Mononuclear cell (primary cell): Measurements from ENCODE around the gene TENM4. TPM values are rescaled to one million over a fixed set of nuclear protein-coding genes. Genes with fewer than 3 reads are reported as not detected.

Experiments used
- H3K27me3 ChIP-seq: 2 replicates; pipeline ENCODE4 v1.6.0; 2011; ENCODE audit warnings: low read length, control low read depth; ENCODE audit not compliant: insufficient read depth
- H3K4me1 ChIP-seq: 2 replicates; pipeline ENCODE4 v1.5.1; 2011; ENCODE audit warnings: mild to moderate bottlenecking, low read length, control low read depth; ENCODE audit not compliant: insufficient read depth
- H3K4me3 ChIP-seq: 2 replicates; pipeline ENCODE4 v1.5.1; 2011; ENCODE audit warnings: mild to moderate bottlenecking, low read length, moderate library complexity
- H3K9me3 ChIP-seq: 2 replicates; pipeline ENCODE4 v1.5.1; 2011; ENCODE audit warnings: low read depth, mild to moderate bottlenecking, control low read depth, low read length
- total RNA-seq: library from RNA; depleted of rRNA; stranded (reverse); fragments of >200 nt; gene quantifications from one replicate; pipeline ENCODE4 v1.2.3, GENCODE V29; 2012

The TENM4 gene
- total RNA-seq, 1 donor, result 0.63 TPM

DNA sequence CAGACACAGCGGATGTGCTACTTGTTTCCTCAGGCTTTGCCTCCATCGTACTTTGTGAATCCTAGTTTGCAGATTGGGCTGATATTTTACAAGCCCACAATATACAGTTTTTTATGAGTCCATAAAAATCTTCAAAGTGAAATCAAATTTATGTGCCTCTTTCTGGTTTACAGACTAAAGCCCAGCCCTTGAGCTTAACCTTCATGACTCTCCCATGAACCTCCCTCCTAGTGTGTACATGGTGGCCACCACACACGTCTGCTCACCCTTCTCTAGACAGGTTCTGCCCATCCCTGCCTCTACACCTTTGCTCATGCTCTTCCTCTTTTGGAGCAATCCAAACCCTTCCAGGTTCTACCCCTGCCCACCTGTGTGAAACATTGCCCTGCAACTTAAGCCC is 129.4 kb downstream of the TENM4 start:
- Histone ChIP-seq H3K27me3 (no peaks in the 10 kb centered on the region), H3K4me3 (no peak overlapping the region), H3K9me3 (no peaks in the 10 kb centered on the region), H3K4me1 (no peaks in the 10 kb centered on the region)

DNA sequence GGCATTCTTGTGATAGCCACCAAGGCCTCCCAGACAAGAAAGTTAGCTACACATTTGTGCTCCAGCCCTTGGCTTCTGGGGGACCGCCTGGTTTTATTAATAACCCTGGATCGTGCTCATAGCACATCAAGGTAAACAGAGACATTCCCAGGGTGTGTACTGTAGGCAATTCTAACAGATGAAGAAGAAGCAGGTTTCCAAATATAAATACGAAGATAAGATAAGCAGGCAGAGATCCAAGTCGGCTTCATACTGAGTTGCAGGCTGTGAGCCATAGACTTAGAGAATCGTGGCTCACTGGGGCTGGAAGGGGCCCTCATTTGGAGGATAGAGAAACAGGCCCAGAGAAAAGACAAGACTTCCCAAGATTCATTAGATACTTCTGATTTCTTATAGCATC is 131.4 kb downstream of the TENM4 start:
- H3K9me3 ChIP-seq, result no peaks in the 10 kb centered on the region
- no peaks in the 10 kb centered on the region for H3K27me3 ChIP-seq
- H3K4me1 ChIP-seq, result no peaks in the 10 kb centered on the region
- H3K4me3 ChIP-seq, result no peak overlapping the region

DNA sequence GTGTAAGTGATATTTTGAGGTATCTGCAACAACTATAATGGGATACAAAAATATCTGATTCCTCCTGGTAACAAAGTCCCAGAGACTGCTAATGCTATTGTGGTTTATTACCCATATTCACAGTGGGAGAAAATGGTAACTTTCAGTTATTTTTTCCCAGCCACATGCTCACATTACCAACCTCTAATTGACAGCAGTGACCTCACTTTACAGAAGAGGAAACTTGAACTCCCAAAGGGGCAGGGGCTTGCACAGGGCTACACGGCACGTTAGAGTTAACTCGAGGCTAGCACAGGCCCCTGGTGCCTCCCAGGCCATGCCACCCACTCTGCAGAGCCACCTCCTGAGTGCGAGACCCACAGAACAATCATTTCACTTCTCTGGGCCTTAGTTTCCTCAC is 132.4 kb downstream of the TENM4 start:
- Histone ChIP-seq H3K27me3 (no peaks in the 10 kb centered on the region), H3K9me3 (no peaks in the 10 kb centered on the region), H3K4me3 (no peak overlapping the region), H3K4me1 (no peaks in the 10 kb centered on the region)

DNA sequence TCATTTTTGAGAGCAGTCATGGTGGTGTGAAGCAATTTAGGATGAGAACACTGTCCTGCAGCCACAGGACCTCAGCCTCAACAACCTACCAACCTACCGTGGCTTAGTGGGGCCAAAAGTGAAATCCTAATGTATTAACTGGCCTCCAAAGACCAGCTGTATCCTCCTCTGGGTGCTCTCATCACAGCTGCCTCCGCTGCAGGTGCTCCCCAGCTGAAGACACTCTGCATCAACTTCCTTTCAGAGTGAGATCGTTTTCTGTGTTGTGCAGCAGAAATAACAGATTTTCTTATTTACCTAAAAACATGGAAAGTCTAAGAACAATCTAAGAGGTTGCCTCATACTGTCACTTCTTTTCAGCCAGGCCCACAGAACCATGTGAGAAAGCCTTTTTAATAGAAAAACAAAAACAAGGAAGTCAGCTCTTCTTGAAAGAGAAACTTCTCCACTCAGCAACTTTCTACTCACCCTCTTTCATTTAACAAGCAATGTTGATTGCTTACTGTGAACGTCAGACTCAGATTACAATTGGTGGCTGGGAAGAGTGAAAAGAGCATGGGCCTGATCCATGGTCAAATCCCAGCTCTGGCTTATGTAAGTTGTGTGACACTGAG is 136.1 kb downstream of the TENM4 start:
- Histone ChIP-seq H3K4me3 (no peak overlapping the region), H3K27me3 (no peaks in the 10 kb centered on the region), H3K9me3 (no peaks in the 10 kb centered on the region), H3K4me1 (no peaks in the 10 kb centered on the region)

DNA sequence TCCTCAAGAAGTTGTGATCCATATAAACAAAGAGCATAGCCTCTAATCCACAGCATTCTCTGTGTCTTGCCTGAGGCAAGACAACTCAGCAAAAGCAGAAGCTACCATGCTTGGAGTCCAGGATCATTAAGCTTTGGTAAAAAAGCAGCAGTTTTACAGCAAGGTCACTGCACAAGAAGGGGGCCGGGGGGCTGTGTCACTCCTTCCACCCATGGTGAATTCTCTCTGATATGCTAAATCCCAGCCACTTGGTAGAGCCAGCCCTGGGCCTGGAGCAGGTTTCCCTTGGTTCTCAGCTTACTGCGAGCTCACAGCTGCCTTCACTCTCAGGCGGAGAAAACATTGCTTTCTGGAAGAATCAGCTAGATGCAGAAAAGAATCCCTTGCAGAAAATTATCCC is 144.7 kb downstream of the TENM4 start:
- Histone ChIP-seq H3K4me3 (no peak overlapping the region), H3K4me1 (no peaks in the 10 kb centered on the region), H3K27me3 (no peaks in the 10 kb centered on the region), H3K9me3 (no peaks in the 10 kb centered on the region)

DNA sequence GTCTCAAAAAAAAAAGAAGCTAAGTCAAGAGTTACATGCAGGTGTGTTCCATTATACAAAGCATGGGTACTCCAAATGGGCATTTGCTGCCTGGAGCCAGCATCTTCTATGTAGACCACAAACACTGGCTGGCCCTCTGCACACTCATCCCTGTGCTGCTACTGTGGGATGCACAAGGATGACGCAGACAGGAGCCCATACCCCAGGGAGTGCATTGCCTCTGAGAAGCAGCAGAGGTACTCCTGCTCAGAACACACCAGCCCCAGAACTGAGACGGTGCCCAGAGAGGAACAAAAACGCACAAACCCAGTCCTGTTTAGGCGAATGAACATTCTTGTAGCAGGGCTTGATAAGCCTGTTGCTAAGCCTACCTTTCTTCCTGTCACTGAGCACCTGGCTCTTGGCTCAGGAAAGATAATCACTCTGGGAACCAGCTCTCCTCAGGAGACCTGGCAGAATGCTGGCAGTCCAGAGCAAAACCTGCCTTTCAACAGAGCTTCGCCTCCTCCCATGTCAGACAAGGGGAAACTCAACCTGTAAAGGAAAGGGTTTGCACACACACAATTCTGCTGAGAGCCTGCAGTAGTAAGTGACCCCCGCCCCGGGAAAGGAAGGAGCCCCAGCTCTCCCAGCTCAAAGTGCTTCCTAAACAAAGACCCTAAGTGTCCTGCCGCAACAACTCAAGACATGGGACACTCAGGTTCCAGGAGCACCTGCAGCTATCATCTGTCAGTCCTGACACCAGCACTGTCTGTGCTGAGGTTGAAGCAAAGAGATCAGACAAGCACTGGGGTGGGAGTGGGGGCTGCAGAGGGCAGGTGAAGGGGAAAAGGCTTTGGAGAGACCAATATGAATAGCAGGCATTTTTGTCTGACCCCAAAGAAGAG is 145.7 kb downstream of the TENM4 start:
- Histone ChIP-seq H3K9me3 (no peaks in the 10 kb centered on the region), H3K27me3 (no peaks in the 10 kb centered on the region), H3K4me1 (no peaks in the 10 kb centered on the region), H3K4me3 (no peak overlapping the region)

DNA sequence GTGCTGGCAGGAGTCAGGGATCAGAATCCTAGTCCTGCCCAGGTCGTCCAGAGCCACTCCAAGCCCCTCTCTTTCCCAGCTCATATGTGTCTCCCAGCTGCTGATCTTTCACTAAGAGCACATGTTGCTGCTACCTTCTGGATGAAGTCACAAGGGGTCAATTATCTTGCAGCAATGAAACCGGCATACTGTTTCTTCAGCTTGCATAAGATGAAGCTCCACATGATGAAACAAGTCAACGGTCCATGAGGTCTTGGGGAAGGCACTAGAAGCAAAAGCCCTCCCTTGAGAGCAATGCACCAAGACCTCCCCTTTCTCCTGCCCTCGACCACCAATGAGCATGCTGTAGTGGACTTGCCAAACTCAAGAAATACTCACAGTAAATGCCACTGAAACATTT is 148.9 kb downstream of the TENM4 start:
- no peaks in the 10 kb centered on the region for H3K4me1 ChIP-seq
- no peak overlapping the region for H3K4me3 ChIP-seq
- H3K9me3 ChIP-seq, result no peaks in the 10 kb centered on the region
- H3K27me3 ChIP-seq, result no peaks in the 10 kb centered on the region

DNA sequence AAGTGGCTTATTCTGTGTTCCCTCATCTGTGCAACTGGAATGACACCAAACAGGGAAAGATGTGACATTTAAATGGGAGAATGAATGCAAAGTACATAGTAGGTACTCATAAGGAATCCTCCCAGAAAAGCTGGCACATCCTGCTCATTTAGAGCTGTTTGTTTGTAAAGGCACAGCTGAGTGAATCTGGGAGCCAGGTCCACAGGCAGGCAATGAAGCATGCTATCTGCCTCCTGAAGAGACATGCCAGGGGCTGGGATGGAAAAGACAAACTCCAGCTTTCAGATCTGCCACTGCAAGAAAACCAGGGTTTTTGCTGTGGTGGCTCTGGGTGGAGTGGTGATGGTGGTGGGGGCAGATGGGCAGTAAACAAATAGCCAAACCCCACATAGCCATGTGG is 150.1 kb downstream of the TENM4 start:
- Histone ChIP-seq H3K27me3 (no peaks in the 10 kb centered on the region), H3K9me3 (no peaks in the 10 kb centered on the region), H3K4me3 (no peak overlapping the region), H3K4me1 (no peaks in the 10 kb centered on the region)

DNA sequence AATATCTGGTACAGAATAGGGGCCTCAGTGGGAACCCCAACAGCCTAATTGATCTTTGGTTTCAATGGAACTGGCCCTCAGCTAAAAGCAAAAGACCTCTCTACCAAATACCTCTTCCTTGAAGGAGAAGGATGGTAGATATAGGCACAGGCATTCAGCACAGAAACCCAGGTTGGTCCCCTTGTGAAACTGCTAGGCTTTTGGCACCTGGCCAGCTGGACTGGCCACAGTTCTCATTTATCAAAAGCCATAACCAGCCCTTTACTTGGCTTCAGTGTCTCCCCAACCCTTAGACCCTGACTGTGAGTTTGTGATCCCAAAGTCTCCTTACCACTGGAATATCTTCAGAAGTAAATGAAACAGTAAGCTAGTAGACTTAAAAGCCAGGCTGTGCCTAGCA is 152.9 kb downstream of the TENM4 start:
- Histone ChIP-seq H3K27me3 (no peaks in the 10 kb centered on the region), H3K9me3 (no peaks in the 10 kb centered on the region), H3K4me1 (no peaks in the 10 kb centered on the region), H3K4me3 (no peak overlapping the region)

DNA sequence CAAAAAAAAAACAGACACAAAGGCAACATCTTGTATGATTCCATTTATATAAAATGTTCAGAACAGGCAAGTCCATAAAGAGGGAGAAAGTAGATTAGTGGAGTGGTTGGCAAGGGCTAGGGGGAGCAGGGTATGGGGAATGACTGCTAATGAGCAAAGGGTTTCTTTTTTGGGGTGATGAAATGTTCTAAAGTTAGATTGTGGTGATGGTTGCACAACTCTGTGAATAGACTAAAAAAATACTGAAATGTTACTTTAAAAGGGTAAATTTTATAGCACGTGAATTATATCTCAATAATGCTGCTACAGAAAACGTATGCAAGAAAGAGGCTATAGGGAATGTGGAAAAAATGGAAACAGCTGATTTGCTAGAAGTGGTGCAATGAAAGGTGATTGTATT is 155.1 kb downstream of the TENM4 start:
- Histone ChIP-seq H3K27me3 (no peaks in the 10 kb centered on the region), H3K4me3 (no peak overlapping the region), H3K4me1 (no peaks in the 10 kb centered on the region), H3K9me3 (no peaks in the 10 kb centered on the region)

DNA sequence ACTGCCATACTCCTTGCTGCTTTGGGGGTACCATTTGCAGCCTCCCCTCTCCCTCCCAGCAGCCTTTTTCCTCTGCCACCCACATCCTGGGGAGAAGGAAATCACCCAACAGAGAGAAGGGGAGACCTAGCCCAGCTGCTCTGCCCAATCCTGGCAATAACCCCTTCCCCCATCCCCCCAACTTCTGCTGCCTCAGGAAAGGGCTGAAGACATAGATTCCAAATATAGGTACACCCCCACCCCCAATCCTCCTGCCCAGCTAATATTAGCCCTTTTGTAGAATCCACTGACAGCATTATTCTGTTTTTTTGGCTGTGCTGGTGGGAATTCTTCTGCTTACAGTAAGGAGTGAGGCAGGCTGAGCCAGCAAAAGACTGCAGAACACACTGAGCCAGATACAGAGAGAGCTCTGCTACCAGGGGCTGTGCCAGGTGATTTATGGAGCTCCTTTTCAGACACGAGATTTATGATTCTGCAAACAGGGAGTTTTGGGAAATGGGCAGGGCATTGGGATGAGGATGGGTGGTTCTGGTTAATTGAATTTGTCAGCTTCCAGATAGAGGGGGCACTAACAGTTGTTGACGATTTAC is 164.0 kb downstream of the TENM4 start:
- H3K9me3 ChIP-seq, result no peaks in the 10 kb centered on the region
- H3K27me3 ChIP-seq, result no peaks in the 10 kb centered on the region
- H3K4me1 ChIP-seq, result no peaks in the 10 kb centered on the region
- no peak overlapping the region for H3K4me3 ChIP-seq

DNA sequence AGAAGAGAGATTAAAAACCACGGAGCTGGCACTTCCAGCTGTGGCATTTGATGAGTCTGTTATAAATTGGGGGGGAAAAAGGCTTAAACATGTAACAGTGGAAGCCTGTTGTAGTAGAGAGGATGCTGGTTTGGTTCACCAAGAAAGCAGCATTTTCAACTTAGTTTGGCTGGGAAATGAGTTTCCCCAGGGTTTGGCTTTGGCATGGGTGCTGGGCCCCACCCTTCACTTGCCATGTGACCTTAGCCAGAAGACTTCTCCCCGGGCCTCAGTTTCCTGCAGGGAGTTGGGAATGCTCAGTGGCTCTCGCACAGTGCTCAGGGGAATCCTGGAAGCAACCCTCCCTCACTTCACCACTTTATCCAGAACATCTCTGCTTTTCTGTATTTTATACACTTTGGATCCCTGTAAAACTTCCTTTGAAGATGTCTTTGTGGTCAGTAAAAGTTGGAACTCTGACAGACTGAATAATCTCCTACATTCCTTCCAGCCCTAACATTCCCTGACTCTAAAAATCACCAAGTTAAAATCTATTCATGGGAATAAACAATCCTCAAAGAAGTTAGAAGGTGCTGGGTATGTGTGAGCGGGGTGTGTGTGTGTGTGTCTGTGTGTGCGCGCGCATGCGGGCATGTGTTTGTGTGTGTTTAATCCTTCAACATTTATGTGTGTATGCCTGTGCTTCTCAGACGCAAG is 166.0 kb downstream of the TENM4 start:
- H3K4me3 ChIP-seq, result no peak overlapping the region
- H3K9me3 ChIP-seq, result no peaks in the 10 kb centered on the region
- no peaks in the 10 kb centered on the region for H3K4me1 ChIP-seq
- H3K27me3 ChIP-seq, result no peaks in the 10 kb centered on the region

DNA sequence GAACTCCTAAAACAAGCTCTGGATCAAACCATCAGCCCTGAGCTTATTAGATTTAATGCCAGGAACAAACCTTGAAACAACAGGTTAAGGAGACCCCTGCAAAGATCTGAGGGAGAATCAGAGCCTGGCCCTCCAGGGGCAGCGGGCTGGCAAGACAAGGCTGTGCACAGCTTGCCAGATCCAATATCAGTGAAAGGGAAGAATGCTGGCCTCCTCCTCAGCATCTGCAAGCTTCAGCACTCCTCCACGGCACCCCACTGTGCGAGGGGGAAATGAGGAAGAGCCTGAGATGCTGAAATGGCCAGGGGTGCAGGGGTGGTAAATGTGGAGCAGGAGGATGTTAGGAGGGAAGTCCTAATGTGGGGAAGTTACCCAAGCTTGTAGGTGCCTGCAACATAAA is 167.0 kb downstream of the TENM4 start:
- Histone ChIP-seq H3K4me1 (no peaks in the 10 kb centered on the region), H3K4me3 (no peak overlapping the region), H3K9me3 (no peaks in the 10 kb centered on the region), H3K27me3 (no peaks in the 10 kb centered on the region)

DNA sequence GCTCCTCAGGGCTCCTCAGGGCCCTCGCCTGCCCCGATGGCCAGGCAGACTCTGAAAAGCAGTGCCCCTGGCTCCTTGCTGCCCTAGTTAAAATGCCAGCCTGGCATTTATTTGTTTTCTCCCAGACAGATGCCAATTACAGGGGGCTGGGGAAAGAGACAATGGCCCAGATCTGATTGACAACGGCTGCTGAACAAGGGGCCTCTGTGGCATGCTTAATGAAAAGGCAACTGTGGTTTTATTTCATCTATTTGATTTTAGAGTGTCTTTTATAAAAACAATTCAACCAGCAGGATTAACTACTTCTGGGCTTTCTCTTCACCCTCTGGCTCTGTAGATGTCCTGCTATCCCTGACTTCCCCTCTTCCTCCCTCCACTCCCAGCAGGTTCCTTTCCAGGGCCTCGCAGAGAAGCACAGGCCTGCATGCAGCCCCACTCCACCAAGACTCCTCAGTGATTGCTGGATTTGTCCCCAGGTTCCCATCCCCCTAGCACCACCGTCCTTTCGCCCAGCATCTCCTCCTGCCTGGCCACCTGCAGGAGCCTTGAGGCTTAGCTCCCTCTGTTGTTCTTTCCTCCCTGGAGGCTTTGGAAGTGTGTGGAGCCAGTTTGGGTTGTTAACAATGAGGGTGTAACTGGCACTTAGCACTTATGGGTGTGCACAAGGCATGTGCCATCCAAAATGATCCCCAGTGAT is 171.1 kb downstream of the TENM4 start:
- no peaks in the 10 kb centered on the region for H3K4me1 ChIP-seq

DNA sequence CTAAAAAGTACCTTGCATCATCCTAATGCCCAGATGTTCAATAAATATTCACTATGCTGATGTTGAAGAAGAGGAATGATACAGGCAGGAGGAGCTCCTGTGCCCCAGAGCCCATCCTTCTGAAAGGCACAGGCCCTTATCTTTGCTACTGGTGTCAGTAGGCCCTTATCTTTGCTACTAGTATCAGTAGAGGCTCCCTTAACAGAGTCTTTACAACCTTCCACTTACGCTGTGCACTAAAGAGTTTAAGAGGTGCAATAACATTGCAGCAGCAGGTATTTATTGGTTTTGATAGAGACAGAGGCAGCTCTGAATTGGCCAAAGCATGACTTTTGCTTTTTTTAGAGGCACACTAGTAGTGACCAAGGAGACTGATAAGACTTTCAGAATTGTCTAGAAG is 174.4 kb downstream of the TENM4 start:
- Histone ChIP-seq H3K4me1 (no peaks in the 10 kb centered on the region), H3K27me3 (no peaks in the 10 kb centered on the region), H3K9me3 (no peaks in the 10 kb centered on the region), H3K4me3 (no peak overlapping the region)

More for the DNA sequence above, 171.1 kb downstream of the TENM4 start:
- no peaks in the 10 kb centered on the region for H3K27me3 ChIP-seq
- no peaks in the 10 kb centered on the region for H3K9me3 ChIP-seq
- H3K4me3 ChIP-seq, result no peak overlapping the region
